ENCODE results near the gene NTNG1.

The NTNG1 gene

DNA sequence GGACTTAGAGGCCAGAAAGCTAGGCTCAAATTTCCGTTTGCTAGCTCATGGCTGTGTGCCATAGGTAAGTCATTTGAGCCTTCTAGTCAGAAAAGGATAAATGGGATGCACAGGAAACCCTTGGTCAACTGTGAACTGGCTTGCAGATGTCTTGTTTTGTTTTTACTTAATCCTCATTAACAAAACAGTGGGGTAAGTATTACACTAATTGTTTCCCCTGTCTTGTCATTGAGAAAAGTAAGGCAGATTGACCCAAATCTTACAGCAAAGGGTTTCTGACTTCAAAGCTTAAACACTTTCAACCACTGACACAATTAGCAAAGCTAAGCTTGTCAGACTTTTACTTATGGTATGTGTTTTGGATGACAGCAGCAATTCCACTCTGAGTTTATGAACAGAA is 291.3 kb downstream of the NTNG1 start:
- no peak overlapping the region for H3K4me3 ChIP-seq (ENCODE audit: low read depth, low read length)
- no peak for DNase-seq (ENCODE audit: low read depth)

DNA sequence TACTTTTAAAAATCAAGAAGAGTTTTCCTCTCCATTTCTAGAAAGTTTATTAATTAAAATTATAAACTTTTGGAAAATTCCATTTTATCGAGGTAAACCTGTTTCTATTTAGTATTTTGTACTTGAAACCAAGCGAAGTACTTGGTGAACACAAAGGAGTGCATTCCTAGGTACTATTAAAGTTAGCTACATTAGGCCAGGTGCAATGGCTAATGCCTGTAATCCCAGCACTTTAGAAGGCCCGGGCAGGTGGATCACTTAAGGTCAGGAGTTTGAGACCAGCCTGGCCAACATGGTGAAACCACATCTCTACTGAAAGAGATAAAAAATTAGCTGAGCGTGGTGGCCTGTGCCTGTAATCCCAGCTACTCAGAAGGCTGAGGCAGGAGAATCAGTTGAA is 292.2 kb downstream of the NTNG1 start:
- DNase-seq (ENCODE audit: low read depth): no peak
- H3K4me3 ChIP-seq (ENCODE audit: low read depth, low read length): no peak overlapping the region

DNA sequence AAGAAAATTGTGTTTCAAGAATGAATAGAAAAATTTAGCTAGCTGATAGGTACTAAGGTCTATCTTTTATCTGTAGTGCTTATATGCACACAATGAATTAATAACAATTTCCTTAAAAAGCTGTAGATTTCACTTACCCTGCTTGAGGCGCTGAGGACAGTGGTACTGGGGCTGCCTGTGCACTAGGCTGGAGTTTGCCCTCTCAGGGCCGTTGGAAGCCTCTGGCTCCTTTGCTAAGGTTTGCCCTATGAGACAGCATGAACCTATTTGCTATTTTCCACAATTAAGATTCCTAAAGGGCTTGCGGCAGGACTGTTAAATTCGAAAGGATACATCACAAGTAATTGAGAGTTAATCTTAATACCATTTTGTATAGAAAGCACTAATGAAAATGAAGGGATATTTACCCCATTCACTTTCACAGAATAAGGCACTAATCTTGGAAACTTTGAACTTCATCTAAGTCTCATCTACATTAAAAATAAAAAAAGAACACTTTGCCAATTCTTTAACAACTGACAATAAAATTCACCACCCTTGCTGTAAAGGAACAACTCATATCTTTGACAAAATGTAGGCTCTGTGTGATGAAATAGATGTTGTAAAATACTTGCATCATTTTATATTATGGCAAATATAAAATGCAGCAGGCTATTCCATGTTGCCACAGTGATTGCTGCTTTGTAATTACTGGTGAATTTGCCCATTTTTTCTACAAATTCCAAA is 293.0 kb downstream of the NTNG1 start:
- H3K4me3 ChIP-seq (ENCODE audit: low read depth, low read length): no peak overlapping the region
- DNase-seq (ENCODE audit: low read depth): no peak

DNA sequence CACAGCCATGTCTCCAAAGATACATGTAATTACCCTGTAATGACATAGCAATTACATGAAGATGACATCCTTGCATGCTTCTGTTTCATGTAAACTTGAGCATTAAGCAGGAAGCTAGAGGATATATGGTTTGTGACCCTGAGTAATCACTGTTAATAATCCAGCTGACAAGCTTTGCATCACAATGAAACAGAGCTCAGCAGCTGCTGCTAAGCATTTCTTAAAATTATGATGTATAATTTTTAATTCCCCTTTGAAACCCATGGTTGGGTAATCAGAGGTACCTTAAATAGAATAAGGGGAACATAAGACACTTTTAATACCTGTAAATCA is 293.5 kb downstream of the NTNG1 start:
- H3K4me3 ChIP-seq (ENCODE audit: low read depth, low read length): no peak overlapping the region
- no peak for DNase-seq (ENCODE audit: low read depth)

DNA sequence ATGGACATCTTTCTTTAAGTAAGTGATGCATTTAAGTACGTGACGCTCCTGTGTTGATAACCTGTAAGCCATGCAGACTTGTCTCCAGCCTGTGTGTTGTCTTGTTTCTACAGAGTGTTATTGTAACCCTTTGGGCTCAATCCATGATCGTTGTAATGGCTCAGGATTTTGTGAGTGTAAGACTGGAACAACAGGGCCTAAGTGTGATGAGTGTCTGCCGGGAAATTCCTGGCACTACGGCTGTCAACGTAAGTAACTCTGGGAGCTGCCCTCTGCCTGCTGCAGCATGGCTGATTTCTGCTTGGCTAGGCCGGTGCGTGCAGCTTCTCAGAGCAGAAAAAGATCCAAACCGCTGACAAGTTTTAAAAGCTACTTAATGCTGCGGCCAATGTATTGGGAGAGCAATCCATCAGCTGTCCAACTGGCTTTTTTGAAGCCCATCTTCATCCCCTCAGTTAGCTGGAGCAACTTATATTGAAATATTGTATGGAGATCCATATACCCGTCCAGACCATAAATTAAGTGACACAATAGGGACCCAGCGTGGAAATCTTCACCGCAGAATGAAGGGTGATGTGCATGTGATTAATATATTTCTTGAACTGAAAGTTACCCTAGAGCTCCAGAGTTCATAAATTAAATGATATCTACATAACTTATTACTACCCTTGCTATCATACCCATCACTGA is 295.9 kb downstream of the NTNG1 start:
- no peak for DNase-seq (ENCODE audit: low read depth)
- H3K4me3 ChIP-seq (ENCODE audit: low read depth, low read length): no peak overlapping the region

DNA sequence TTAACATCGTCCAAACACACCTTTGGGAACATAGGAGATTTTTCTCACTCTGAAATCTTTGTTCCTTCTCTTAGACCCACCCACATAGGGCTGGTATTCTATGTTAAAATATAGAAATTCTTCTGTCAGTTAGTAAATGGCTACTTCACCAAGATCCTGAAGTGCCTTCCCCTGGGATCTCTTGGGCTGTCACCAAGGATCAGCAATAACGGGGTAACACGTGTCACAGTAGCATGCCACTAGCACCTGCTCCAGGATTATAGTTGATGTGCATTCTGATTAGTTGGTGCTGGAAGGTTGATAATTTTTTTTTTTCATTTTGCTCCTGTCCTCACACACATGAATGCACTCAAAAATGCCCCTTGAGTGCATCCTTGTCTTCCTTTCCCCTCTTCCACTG is 298.7 kb downstream of the NTNG1 start:
- no peak overlapping the region for H3K4me3 ChIP-seq (ENCODE audit: low read depth, low read length)
- no peak for DNase-seq (ENCODE audit: low read depth)

DNA sequence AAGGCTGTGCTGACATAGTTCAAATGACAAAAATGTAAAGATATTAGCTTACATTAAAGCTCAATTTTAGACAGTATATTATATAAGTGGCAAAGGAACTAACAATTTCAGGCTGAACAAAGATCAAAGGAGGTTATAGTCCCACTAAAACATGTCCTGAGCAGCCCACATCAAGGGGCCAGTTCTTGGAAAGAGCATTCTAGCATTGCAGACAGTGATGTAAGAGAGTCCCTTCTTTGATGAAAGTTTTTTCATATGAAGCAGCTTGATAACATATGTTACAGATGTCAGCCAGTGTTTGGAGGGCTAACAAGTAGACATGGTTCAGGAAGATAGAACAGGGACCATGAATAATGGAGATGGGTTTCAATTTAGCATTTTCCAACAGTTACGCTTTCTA is 301.7 kb downstream of the NTNG1 start:
- DNase-seq (ENCODE audit: low read depth): no peak
- no peak overlapping the region for H3K4me3 ChIP-seq (ENCODE audit: low read depth, low read length)

DNA sequence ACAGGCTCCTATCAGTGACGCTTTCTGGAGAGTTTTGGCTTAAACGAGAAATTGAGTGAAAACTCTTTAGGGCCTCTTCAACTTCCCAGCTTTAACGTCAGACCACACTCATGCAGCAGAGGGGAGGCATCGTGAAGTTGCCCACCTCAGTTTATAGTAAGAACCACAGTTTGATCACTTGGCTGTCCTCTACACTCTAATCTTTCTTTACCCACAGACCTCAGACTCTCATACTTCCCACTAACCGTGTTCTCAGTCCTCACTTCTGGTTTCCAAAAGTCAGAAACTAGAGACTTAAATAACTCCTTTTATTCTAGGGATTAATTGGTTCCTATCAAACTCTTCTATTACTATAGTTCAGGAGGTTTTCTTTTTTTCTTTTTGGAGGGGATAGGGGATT is 302.2 kb downstream of the NTNG1 start:
- DNase-seq (ENCODE audit: low read depth): no peak
- no peak overlapping the region for H3K4me3 ChIP-seq (ENCODE audit: low read depth, low read length)

DNA sequence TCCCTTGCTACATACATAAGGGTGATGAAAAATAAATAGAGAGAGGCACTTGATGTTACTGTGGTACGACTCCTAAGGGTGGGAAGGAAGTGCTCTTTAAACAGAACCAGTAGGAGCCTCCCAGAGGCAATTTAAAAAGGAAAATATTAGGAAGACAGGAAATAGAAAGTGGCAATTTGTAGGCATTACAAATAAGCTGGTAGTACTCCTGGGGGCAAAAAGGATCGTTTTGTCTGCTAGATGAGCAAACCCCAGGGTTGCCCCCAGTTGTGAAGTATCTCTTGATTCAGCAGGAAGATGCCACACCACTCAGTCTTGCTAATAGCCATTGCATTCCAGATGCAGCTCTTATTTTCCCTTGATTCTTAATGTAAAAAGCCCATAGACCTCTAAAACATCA is 303.0 kb downstream of the NTNG1 start:
- DNase-seq (ENCODE audit: low read depth): no peak

DNA sequence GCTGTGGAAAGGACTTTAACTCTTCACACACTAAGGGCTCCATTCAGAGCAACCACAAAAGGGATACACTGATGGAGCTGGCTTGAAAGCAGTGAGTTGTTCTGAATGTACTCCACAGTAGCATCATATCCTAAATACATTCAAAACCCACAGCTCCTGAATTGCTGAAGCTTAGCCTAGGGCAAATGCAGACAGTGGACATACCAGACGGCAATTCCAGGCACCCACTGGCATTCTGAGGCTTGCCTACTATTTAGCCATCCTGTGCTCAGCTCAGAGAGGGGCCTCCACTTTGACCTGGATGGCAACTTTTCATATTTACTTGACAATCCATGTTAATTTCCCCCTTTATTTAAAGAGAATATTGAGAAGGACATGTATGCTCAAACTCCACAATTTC is 303.5 kb downstream of the NTNG1 start:
- DNase-seq (ENCODE audit: low read depth): no peak
- no peak overlapping the region for H3K4me3 ChIP-seq (ENCODE audit: low read depth, low read length)

More for the DNA sequence above, 303.0 kb downstream of the NTNG1 start:
- H3K4me3 ChIP-seq (ENCODE audit: low read depth, low read length): no peak overlapping the region

DNA sequence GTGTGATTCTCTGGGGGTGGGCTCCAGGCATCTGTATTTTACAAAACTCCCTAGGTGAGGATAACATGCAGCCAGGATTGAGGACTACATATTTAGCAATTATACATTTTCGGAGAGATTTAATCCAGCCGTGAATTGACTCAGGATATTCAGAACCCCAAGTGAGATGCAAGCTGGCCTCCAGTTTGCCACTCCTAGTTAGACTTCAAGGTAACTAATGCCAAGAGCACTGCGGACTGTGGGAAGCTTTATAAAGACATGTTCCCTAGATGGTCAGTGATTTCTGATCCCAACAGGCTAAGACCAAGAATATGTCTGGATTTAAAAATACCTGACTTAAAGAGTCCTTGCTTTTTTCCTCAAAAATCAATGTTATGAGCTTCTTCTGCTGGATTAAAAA is 308.5 kb downstream of the NTNG1 start:
- no peak for DNase-seq (ENCODE audit: low read depth)
- no peak overlapping the region for H3K4me3 ChIP-seq (ENCODE audit: low read depth, low read length)

DNA sequence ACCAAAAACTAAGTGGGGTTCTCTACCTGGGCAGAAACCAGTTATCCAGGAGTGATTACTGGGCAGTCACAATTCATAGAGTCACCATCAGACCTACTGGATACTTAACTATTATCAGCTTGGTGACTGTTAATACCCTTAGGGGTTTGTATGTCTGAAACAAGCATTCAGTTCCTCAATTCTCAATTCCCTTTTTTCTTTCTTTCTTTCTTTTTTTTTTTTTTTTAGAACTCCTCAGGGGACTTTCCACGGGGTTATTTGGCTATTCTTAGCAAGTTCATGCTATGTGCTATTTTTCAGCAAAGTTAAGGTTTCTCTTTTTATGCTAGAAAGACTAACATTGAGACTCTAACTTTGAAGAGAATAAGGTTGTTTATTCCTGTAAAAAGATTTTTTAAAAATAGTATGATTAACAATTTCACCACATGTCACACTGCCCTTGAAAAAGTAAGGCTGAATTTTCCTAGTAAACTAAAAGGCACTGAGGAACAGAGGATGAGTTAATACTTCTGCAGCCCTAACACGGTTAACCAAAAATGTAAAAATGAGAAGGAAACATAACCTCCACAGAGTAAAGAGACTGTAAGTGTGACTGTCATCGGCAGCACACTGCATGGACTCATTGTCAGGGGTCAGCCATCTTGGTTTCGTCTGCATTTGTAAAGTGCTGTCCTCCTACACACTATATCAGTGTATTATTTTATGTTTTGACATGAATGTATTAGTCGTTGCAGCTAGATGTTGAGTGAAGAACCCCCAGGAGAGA is 310.2 kb downstream of the NTNG1 start:
- DNase-seq (ENCODE audit: low read depth): no peak

DNA sequence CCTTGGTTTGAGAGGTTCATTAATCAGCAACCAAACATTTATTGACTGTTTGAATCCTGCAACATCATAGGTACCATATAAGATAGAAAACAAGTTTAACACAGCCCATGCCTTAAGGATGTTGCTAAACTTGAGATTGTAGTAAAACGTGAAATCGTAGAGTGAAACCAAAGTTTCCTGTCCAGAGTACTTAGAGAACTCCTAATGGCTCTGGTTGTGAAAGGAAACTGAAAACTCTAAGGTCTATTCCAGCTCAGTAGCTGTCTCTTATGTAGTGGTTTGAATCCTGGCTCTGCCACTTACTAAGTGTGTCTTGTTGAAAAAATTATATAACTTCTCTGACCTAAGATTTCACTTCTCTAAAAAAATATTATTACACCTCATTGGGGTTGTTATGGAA is 310.9 kb downstream of the NTNG1 start:
- DNase-seq (ENCODE audit: low read depth): no peak
- H3K4me3 ChIP-seq (ENCODE audit: low read depth, low read length): no peak overlapping the region

More for the DNA sequence above, 310.2 kb downstream of the NTNG1 start:
- no peak overlapping the region for H3K4me3 ChIP-seq (ENCODE audit: low read depth, low read length)

DNA sequence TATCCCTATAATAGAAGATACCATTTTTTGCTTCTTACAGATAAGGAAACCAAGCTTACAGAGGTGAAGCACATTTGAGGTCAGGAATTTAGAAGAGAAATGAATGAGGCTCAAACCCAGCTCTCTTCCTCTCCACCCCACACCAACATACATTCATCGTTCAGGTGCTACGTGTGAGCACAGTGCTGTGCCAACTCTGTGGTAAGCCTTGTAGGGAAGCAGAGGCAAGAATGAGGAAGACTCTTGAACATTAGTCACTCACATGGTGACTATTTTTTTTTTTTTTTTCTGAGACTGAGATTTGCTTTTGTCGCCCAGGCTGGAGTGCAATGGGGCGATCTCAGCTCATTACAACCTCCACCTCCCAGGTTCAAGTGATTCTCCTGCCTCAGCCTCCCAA is 314.0 kb downstream of the NTNG1 start:
- no peak overlapping the region for H3K4me3 ChIP-seq (ENCODE audit: low read depth, low read length)
- DNase-seq (ENCODE audit: low read depth): no peak

DNA sequence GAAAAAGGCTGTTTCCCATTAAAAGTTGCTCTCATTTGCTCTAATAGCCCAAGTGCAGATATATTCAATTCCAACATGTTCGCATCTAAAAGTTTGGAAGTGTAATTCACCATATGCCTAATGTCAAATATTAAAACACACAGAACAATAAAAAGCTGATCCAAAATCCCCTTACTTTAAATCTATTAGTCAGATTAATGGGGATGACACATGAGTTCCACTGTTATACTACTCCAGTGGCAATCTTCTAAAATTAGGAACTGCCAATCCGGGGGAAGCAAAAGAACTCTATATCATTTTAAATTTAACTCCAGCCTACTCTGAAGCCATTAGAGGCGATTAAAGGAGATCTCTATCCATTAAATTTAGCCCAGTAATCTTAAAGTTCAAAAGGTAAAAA is 317.1 kb downstream of the NTNG1 start:
- H3K4me3 ChIP-seq (ENCODE audit: low read depth, low read length): no peak overlapping the region

DNA sequence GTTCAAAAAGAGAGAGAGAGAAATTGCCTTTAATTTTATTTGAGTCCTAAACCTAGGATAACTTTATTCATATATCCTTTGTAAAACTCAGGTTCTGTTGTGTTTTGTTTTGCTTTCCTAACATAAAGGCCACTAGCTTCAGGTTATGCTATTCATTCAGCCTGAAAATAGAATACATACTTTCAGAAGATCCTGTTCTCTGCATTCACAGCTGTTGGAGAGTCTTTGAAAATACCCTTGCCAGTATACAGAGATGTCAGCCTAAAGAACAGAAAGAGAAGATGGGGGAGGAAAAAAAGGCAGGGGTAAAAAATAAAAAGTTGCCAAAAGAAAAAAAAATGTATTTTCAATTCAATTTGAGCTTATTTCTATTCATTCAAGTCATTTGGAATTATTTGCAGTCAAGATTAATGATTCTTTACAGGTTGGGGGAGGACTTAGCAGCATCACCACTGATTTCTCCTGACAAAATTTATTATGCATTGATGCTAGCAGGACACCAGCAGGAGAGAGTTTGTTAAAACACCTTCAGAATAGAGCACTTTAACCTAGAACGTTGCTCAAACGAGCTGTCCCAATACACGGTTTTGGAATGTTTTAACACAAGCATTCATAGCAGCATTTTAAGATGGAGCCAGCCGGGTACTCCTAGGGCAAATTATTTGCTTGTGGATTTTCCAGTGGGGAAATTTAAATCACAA is 318.5 kb downstream of the NTNG1 start:
- H3K4me3 ChIP-seq (ENCODE audit: low read depth, low read length): no peak overlapping the region
- no peak for DNase-seq (ENCODE audit: low read depth)

More for the DNA sequence above, 317.1 kb downstream of the NTNG1 start:
- DNase-seq (ENCODE audit: low read depth): no peak

DNA sequence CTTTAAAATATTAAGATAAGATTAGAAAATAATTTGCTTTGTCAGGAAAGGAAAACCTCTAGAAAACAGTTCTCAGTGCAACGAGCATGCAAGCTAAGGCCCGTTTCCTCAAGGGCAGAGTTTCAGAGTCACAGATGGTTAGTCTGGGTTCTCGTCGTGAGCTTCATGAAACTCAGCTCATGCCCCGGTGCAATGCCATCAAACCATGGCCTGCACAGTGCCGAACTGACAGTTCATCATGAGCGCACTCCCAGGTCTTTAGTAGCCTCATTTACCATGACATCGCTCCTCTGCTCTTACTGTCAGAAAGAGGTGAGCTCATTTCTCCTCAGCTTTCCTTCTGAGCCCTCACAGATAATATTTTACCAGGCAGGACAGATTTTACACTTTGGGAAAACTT is 319.2 kb downstream of the NTNG1 start:
- no peak for DNase-seq (ENCODE audit: low read depth)
- no peak overlapping the region for H3K4me3 ChIP-seq (ENCODE audit: low read depth, low read length)

DNA sequence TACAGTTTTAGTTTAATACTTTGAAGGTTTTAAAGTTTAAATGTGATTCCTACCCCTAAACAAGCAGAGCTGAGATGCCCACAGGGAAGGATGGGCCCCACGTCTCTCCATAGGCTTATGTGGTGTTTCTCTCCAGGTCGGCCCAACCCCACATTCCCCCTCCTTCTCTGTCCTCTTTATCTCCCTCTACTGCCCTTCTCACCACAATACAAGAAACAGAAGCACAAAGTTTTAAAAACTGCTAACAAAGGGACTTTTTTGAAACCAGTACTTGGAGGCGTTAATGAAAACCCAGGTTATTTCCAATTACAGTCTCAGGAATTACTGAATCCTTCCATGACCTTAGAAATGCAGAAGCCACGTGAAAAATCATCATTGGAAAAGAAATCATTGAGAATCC is 324.0 kb downstream of the NTNG1 start:
- no peak for DNase-seq (ENCODE audit: low read depth)
- H3K4me3 ChIP-seq (ENCODE audit: low read depth, low read length): no peak overlapping the region

DNA sequence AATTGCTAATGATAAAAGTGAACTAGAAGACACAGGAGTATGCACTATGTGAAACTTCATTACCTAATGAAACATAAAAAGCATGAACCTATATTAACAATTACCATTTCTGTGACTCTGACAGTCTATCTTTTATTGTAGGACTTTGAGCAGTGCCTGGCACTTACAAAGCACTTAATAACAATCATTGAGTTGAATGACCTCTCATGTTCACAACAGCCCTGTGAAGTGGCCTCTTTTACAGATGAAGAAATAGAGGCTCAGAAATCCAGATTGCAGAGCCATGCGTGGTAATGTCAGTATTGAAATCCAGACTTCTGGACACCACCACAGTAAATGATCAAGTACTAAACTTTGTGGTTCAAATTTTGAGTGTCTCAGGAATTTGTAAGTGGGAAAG is 326.4 kb downstream of the NTNG1 start:
- DNase-seq (ENCODE audit: low read depth): no peak
- no peak overlapping the region for H3K4me3 ChIP-seq (ENCODE audit: low read depth, low read length)

DNA sequence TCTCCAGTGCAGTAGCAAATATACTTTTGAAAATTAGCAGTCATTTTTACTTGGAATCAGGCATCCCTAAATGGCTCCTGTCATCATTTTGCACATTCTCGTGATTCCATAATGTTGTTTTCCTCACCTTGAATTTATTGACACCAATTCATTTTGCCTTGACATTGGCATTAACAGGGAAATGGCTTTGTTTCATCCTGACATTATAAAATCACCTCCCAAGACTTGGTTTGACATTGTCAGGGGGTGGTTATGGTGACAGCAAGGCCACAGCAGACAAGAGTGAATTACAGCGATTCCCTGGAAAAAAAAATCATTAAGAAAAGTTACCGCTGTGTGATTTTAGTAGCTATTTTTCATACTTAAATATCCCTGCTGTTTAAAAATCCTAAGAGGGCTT is 327.0 kb downstream of the NTNG1 start:
- DNase-seq (ENCODE audit: low read depth): no peak
- H3K4me3 ChIP-seq (ENCODE audit: low read depth, low read length): no peak overlapping the region
